Naive thymus-derived CD8-positive, alpha-beta T cell (primary cell): ENCODE results near the gene DDX10. TPM values are rescaled to one million over a fixed set of nuclear protein-coding genes. Genes with fewer than 3 reads are reported as not detected.

Experiments
- ATAC-seq, 2 donors: fragments of 150-1000 bp; cut with Tn5 transposase in 1 of 2; sonication (Bioruptor Pico), chemical (Tn5 transposase) in 1 of 2; 1 replicate in 1 of 2; 2 replicates in 1 of 2; pipeline ENCODE4 v1.10.0; 2021; ENCODE audit warnings: mild to moderate bottlenecking in 2 of 2, moderate library complexity in 2 of 2
- POLR2A ChIA-PET: fragments of 350-600 bp; sonication (Branson Sonifier 250); formaldehyde crosslinking; loops from one replicate; lab custom pipeline; 2021; ENCODE audit warnings: antibody characterized with exemption; lab: Charles Lee
- DNase-seq, 10 donors: peaks; one replicate each; pipeline versions ENCODE4 v3.0.0 to v3.0.0-alpha.2; 2020 to 2022
- H3K27ac Mint-ChIP-seq, 10 donors: one replicate each; pipeline ENCODE4 v1.8.0; 2020 to 2022; ENCODE audit warnings: mild to moderate bottlenecking in 10 of 10, mixed read lengths in 10 of 10, moderate library complexity in 4 of 10, inconsistent platforms in 1 of 10
- H3K27me3 Mint-ChIP-seq, 5 donors: one replicate each; pipeline ENCODE4 v1.8.0; 2021 to 2022; ENCODE audit warnings: mixed read lengths in 5 of 5
- H3K36me3 Mint-ChIP-seq, 3 donors: one replicate each; pipeline ENCODE4 v1.8.0; 2020 to 2022; ENCODE audit warnings: mixed read lengths in 3 of 3, mild to moderate bottlenecking in 2 of 3, inconsistent platforms in 1 of 3
- H3K4me1 Mint-ChIP-seq, 4 donors: one replicate each; pipeline ENCODE4 v1.8.0; 2021 to 2022; ENCODE audit warnings: mixed read lengths in 4 of 4
- H3K4me3 Mint-ChIP-seq, 10 donors: one replicate each; pipeline ENCODE4 v1.8.0; 2020 to 2022; ENCODE audit warnings: mild to moderate bottlenecking in 10 of 10, mixed read lengths in 10 of 10, moderate library complexity in 6 of 10, inconsistent platforms in 1 of 10
- H3K9me3 Mint-ChIP-seq, 9 donors: one replicate each; pipeline ENCODE4 v1.8.0; 2020 to 2022; ENCODE audit warnings: mixed read lengths in 9 of 9, mild to moderate bottlenecking in 3 of 9, inconsistent platforms in 1 of 9, moderate library complexity in 1 of 9
- polyA plus RNA-seq, 3 donors: library from polyadenylated mRNA; unstranded; fragments of 300-500 nt; fragmentation: Illumina TruSeq; gene quantifications; one replicate each; pipeline ENCODE4 v1.2.3, GENCODE V29; 2021
- total RNA-seq, 8 experiments: library from RNA in 2 of 8; stranded (reverse) in 2 of 8; gene quantifications; one replicate each; pipeline ENCODE4 v1.2.3 and lab custom pipeline; 2021 to 2026

The DDX10 gene
- total and polyA plus RNA-seq, 5 experiments from 2014 or later: 13.1 to 26.3 (median 15.9) TPM

GRCh38 chr11:108970221-108970991, 305.5 kb downstream of the DDX10 start:
- Mint-ChIP-seq H3K36me3 (no peaks in the 10 kb centered on the region), H3K27me3 (no peaks in the 10 kb centered on the region), H3K9me3 (no peaks in the 10 kb centered on the region), H3K4me3 (no peak overlapping the region), H3K27ac (no peak overlapping the region), H3K4me1 (no peaks in the 10 kb centered on the region)
- ATAC-seq (no peak), DNase-seq (no peak)
- POLR2A ChIA-PET: no interaction called here

DNA sequence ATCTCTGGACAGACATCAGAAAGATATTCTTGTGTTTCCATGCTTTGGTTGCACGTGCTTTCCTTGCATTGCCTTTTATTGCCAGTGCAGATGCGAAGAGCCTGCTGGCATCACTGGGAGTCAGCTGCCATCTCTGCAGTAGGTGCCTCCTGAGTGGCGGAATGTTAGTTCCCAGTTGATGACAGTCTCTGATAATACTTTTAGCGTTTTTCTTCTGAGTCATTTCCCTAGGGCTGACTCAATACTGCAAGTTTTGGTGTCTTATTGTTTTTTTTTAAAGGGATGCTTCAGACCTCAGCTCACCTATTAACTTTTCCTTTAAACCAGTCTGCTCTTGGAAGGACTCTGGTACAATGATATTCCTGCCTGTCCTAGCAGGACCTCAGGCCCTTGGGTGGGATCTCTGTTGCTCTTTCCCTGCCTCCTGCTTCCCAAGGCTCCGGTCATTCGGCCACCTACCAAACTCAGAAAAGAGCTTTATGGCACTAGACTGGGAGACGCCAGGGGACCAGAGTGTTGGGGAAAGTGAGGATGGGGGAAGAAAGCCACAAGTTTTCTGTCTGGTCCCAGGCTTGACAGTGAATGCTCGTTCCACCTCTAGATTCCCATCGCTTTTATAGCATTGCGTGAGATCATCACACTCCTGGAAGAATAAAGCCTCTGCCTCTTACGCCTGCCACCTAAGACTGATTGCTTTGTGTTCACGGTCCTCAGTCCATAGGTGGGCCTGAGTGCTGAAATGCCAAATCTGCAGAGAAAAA, 308.7 kb downstream of the DDX10 start:
- no peak for ATAC-seq
- no peak overlapping the region for H3K4me3 Mint-ChIP-seq
- H3K36me3 Mint-ChIP-seq: no peaks in the 10 kb centered on the region
- peaks cover 0 to 3% (median 0%) of the 10 kb centered on the region in 5 donors for H3K27me3 Mint-ChIP-seq
- no peak for DNase-seq
- peaks cover 0 to 3% (median 0%) of the 10 kb centered on the region in 9 donors for H3K9me3 Mint-ChIP-seq
- POLR2A ChIA-PET: no interaction called here
- no peaks in the 10 kb centered on the region for H3K4me1 Mint-ChIP-seq
- H3K27ac Mint-ChIP-seq: no peak overlapping the region

DNA sequence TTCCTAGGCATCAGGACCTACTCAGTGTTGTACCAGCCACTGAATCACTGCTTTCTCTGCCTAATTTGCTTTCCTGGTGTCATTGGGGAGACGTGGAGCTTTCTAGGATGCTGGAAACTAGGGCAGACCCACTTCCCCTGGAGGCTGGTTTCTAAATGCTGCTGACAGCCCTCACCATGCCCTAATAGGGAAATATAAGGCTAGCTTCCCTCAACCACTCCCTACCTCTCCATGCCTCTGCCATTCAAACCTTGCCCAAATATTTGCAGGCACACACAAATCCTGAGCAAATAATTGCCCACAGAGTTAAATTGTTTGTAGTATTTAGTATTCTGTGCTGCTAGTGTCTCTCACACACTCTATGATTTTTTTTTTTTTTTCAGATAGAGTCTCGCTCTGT, 310.2 kb downstream of the DDX10 start:
- Mint-ChIP-seq H3K4me1 (no peaks in the 10 kb centered on the region), H3K27ac (no peak overlapping the region), H3K4me3 (no peak overlapping the region), H3K27me3 (peaks cover 0 to 3% (median 0%) of the 10 kb centered on the region in 5 donors), H3K9me3 (peaks cover 0 to 3% (median 0%) of the 10 kb centered on the region in 9 donors), H3K36me3 (no peaks in the 10 kb centered on the region)
- ATAC-seq (no peak), DNase-seq (no peak)
- POLR2A ChIA-PET: no interaction called here

- POLR2A ChIA-PET: no interaction called here
- Mint-ChIP-seq H3K4me1 (no peaks in the 10 kb centered on the region), H3K27ac (no peak overlapping the region), H3K27me3 (peaks cover 0 to 3% (median 0%) of the 10 kb centered on the region in 5 donors), H3K9me3 (peaks cover 0 to 3% (median 0%) of the 10 kb centered on the region in 9 donors), H3K36me3 (no peaks in the 10 kb centered on the region), H3K4me3 (no peak overlapping the region)
- DNase-seq (no peak), ATAC-seq (no peak)
Measured at GRCh38 chr11:108975641-108976071, 310.8 kb downstream of the DDX10 start.

- H3K27me3 Mint-ChIP-seq: peaks cover 0 to 4% (median 1%) of the 10 kb centered on the region in 5 donors
- ATAC-seq: no peak
- DNase-seq: no peak
- POLR2A ChIA-PET: no interaction called here
- no peaks in the 10 kb centered on the region for H3K4me1 Mint-ChIP-seq
- H3K4me3 Mint-ChIP-seq: no peak overlapping the region
- H3K27ac Mint-ChIP-seq: no peak overlapping the region
- peaks cover 0 to 3% (median 0%) of the 10 kb centered on the region in 9 donors for H3K9me3 Mint-ChIP-seq
- H3K36me3 Mint-ChIP-seq: peaks cover 0 to 4% (median 0%) of the 10 kb centered on the region in 3 donors
Measured at GRCh38 chr11:108983636-108984420, 319.0 kb downstream of the DDX10 start.

DNA sequence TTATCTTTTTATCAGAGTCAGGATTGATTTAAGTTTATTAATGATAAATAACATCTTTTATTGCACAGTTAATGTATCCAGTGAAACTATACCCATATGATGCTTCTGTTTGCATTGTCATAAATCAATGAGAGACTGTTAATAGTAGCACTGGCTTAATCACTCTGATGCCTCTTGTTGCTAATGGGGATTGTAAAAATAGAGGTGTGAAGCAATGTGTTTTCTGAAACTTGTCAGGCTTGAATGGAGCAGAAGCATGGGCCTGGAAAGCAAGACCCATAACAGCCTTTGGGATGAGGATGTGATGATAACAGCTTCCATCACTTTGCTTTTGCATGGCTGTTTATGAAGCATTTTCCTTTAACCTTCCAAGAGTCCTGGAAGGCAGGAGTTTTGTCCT, 319.7 kb downstream of the DDX10 start:
- DNase-seq: no peak
- no peaks in the 10 kb centered on the region for H3K4me1 Mint-ChIP-seq
- H3K36me3 Mint-ChIP-seq: peaks cover 0 to 7% (median 2%) of the 10 kb centered on the region in 3 donors
- ATAC-seq: no peak
- peaks cover 0 to 4% (median 1%) of the 10 kb centered on the region in 5 donors for H3K27me3 Mint-ChIP-seq
- H3K27ac Mint-ChIP-seq: no peak overlapping the region
- H3K4me3 Mint-ChIP-seq: no peak overlapping the region
- POLR2A ChIA-PET: no interaction called here
- H3K9me3 Mint-ChIP-seq: peaks cover 0 to 8% (median 0%) of the 10 kb centered on the region in 9 donors

DNA sequence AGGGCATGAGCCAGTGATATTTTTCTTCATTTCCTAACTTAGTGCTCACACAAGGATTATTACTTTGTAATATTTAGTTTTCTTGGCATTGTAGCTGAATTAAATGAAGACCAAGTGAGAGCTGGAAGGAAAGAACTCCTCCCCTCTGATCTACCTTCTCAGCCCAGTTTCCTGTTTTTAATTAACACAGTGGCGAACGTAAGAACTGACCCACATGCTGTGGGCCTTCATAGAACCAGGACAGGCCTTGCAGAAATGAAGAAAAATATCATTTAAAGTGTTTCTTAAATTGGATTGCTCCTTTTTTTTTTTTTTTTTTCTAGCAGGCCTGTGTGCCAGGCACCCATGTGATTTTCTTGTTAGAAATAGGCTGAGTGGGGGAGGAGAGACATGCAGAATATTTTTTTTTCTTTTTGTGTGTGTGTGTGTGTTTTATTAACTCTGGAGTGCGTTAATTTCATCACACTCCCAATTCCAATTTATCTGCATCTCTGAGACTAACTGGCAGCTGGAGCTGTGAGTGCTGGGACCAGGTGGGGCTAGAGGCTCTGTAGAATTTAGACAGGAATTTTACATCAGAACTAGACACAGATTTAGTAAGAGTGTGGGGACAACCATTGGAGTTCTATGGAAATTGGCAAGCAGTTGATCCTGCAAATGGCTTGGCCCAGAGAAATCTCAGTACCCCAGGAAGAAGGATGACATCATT, 320.5 kb downstream of the DDX10 start:
- Mint-ChIP-seq H3K27me3 (peaks cover 0 to 4% (median 0%) of the 10 kb centered on the region in 5 donors), H3K9me3 (peaks cover 0 to 13% (median 2%) of the 10 kb centered on the region in 9 donors), H3K4me1 (no peaks in the 10 kb centered on the region), H3K27ac (no peak overlapping the region), H3K4me3 (no peak overlapping the region), H3K36me3 (peaks cover 0 to 7% (median 3%) of the 10 kb centered on the region in 3 donors)
- DNase-seq: no peak
- POLR2A ChIA-PET: no interaction called here
- ATAC-seq: no peak

DNA sequence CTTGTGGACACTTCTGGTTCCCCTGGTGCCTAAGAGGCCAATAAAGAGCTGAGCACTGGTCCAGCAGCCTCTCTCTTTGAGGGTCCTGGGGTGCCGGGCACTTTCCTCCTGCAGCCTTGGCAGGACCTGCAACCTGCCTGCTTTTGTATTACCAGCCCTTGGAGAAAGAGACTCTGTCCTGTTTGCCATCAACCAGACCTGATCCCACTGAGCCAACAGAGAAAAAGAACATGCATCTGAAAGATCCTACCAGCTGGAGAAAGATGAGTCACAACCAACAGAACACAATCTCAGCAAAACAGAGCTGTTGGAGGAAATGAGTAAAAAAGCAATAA, 321.0 kb downstream of the DDX10 start:
- Mint-ChIP-seq H3K27me3 (peaks cover 0 to 4% (median 0%) of the 10 kb centered on the region in 5 donors), H3K4me1 (no peaks in the 10 kb centered on the region), H3K27ac (no peak overlapping the region), H3K9me3 (peaks cover 0 to 17% (median 3%) of the 10 kb centered on the region in 9 donors), H3K36me3 (peaks cover 0 to 7% (median 3%) of the 10 kb centered on the region in 3 donors), H3K4me3 (no peak overlapping the region)
- no peak for ATAC-seq
- DNase-seq: no peak
- POLR2A ChIA-PET: no interaction called here

Other genes with a start within 250 kb of the DDX10 start
- gene C11orf65, start 197.5 kb upstream of the DDX10 start, total RNA-seq: under 1 TPM; 0.41 to 0.75 TPM
- under 1 TPM; 0.95 to 0.97 (median 0.95) TPM for gene C11orf65, start 197.5 kb upstream of the DDX10 start, polyA plus RNA-seq
- 1 to 10 TPM; 7.3 to 7.6 TPM for gene POGLUT3, start 166.7 kb upstream of the DDX10 start, total RNA-seq
- gene POGLUT3, start 166.7 kb upstream of the DDX10 start, polyA plus RNA-seq: 1 to 10 TPM; 5.4 to 9.1 (median 8.8) TPM
- gene EXPH5, start 71.3 kb upstream of the DDX10 start, total RNA-seq: 1 to 10 TPM; 8.6 to 8.7 TPM
- 1 to 10 TPM in 2 of 3 donors, under 1 TPM in 1; 0.82 to 2.3 (median 1.9) TPM for gene EXPH5, start 71.3 kb upstream of the DDX10 start, polyA plus RNA-seq